Peyer's patch (tissue), 4 donors: ENCODE results near the gene SLC4A11.

ENCODE experiments used
- CTCF ChIP-seq, 6 experiments: fragments of 450-650 bp in 4 of 6; fragments of 200-600 bp in 2 of 6; sonication (generic) in 1 of 6; IDR thresholded peaks; one replicate each; pipeline ENCODE4 v1.5.1; 2017 to 2019; ENCODE audit warnings: antibody characterized with exemption in 6 of 6, mild to moderate bottlenecking in 3 of 6, moderate library complexity in 1 of 6
- POLR2A ChIP-seq, 2 donors: fragments of 450-650 bp; IDR thresholded peaks; one replicate each; pipeline ENCODE4 v1.5.1; 2017; ENCODE audit warnings: antibody characterized with exemption in 2 of 2, mild to moderate bottlenecking in 2 of 2, moderate library complexity in 2 of 2

GRCh38 chr20:3276680-3277015 lies 37.7 kb upstream of the SLC4A11 start:
- TF ChIP-seq CTCF (IDR thresholded peaks at IDR 0.05) (peak in 3 of 6 experiments; percentile 23 to 35 (median 26)), POLR2A (IDR thresholded peaks at IDR 0.05) (no peak)
